ENCODE measurements around the gene ATP6V0D1. TPM values are rescaled to one million over a fixed set of nuclear protein-coding genes. Genes with fewer than 3 reads are reported as not detected.

ATP6V0D1 gene
- total and polyA plus RNA-seq, 2 donors (not counting 1 experiment from before 2014, with no cell fraction given): 62.1 to 91.0 TPM

GRCh38 chr16:67441907-67442306, 39.0 kb downstream of the ATP6V0D1 start:
- ATAC-seq (ENCODE audit: low read depth): no peak
- no peak for DNase-seq
- no peak overlapping the region for H2AFZ ChIP-seq (ENCODE audit: insufficient read depth, low read depth, low read length, poor library complexity, severe bottlenecking)
- H3K4me1 Mint-ChIP-seq: peaks cover 2% of the 10 kb centered on the region
- intact Hi-C loops (cut with micrococcal nuclease): no loop called here
- H3K9ac ChIP-seq (ENCODE audit: low read length): no peak overlapping the region
- no peaks in the 10 kb centered on the region for H3K27me3 Mint-ChIP-seq
- no peak overlapping the region for H3K4me3 Mint-ChIP-seq
- H3K27me3 ChIP-seq (replicated peaks in 1 of 4; ENCODE audit: control extremely low read depth in 1 of 4, control insufficient read depth in 3 of 4, insufficient read depth in 4 of 4, low read length in 3 of 4): no peaks in the 10 kb centered on the region
- ChIA-PET CTCF (interaction anchor here (0.7 kb wide), 3 partner anchors 37 to 123 kb away, joined by 3 to 5 read pairs (median 4); no protein-coding TSS in a partner anchor), POLR2A (no interaction called here)
- no peak overlapping the region for H3K27ac ChIP-seq (ENCODE audit: low read length in 2 of 2)
- H3K4me2 ChIP-seq (replicated peaks; ENCODE audit: low read depth, low read length, poor library complexity, severe bottlenecking): no peak overlapping the region
- H3K27ac Mint-ChIP-seq: no peak overlapping the region
- peaks cover 6% of the 10 kb centered on the region for H3K79me2 ChIP-seq (ENCODE audit: control insufficient read depth, insufficient read depth, low read length)
- TF ChIP-seq EZH2 (IDR thresholded peaks at IDR 0.05; ENCODE audit: borderline replicate concordance, insufficient read depth, low read depth, low read length, poor library complexity, severe bottlenecking) (no peak), CTCF (IDR thresholded peaks at IDR 0.05) (no peak)
- H4K20me1 ChIP-seq (ENCODE audit: control insufficient read depth, insufficient read depth, low read length, poor library complexity, severe bottlenecking): peaks cover 53% of the 10 kb centered on the region
- H3K4me3 ChIP-seq (ENCODE audit: control extremely low read depth in 1 of 5, extremely low read depth in 1 of 5, insufficient read depth in 1 of 5, low read depth in 2 of 5, low read length in 4 of 5): no peak overlapping the region
- 100% methylated on average over 5 of the region's 5 CpGs for WGBS (ENCODE audit: insufficient coverage)
- H3K4me1 ChIP-seq (ENCODE audit: control insufficient read depth in 2 of 2, insufficient read depth in 2 of 2, low read length in 2 of 2): no peaks in the 10 kb centered on the region
- peaks cover 0 to 80% of the 10 kb centered on the region in 2 experiments for H3K36me3 ChIP-seq (replicated peaks in 1 of 2; ENCODE audit: control extremely low read depth in 1 of 2, control insufficient read depth in 1 of 2, extremely low read depth in 1 of 2, insufficient read depth in 2 of 2, low read length in 1 of 2)
- no peaks in the 10 kb centered on the region for H3K9me3 Mint-ChIP-seq (ENCODE audit: insufficient read depth)
- no peaks in the 10 kb centered on the region for H3K9me3 ChIP-seq (ENCODE audit: control extremely low read depth in 1 of 3, control insufficient read depth in 2 of 3, insufficient read depth in 1 of 3, low read length in 2 of 3)

- POLR2A ChIA-PET: no interaction called here
- TF ChIP-seq EZH2 (IDR thresholded peaks at IDR 0.05; ENCODE audit: borderline replicate concordance, insufficient read depth, low read depth, low read length, poor library complexity, severe bottlenecking) (no peak), CTCF (IDR thresholded peaks at IDR 0.05) (no peak)
- no peak overlapping the region for H3K9ac ChIP-seq (ENCODE audit: low read length)
- no peak overlapping the region for H3K27ac ChIP-seq (ENCODE audit: low read length in 2 of 2)
- peaks cover 0 to 79% of the 10 kb centered on the region in 2 experiments for H3K36me3 ChIP-seq (replicated peaks in 1 of 2; ENCODE audit: control extremely low read depth in 1 of 2, control insufficient read depth in 1 of 2, extremely low read depth in 1 of 2, insufficient read depth in 2 of 2, low read length in 1 of 2)
- peaks cover 2% of the 10 kb centered on the region for H3K79me2 ChIP-seq (ENCODE audit: control insufficient read depth, insufficient read depth, low read length)
- intact Hi-C loops (cut with micrococcal nuclease): no loop called here
- H3K4me1 ChIP-seq (ENCODE audit: control insufficient read depth in 2 of 2, insufficient read depth in 2 of 2, low read length in 2 of 2): no peaks in the 10 kb centered on the region
- WGBS (ENCODE audit: insufficient coverage): 87% methylated on average over 17 of the region's 17 CpGs
- DNase-seq: no peak
- H3K27me3 ChIP-seq (replicated peaks in 1 of 4; ENCODE audit: control extremely low read depth in 1 of 4, control insufficient read depth in 3 of 4, insufficient read depth in 4 of 4, low read length in 3 of 4): no peaks in the 10 kb centered on the region
- CTCF ChIA-PET: interaction anchor here (1.2 kb wide), 1 partner anchor 13 kb away, joined by 3 read pairs; no protein-coding TSS in a partner anchor
- no peaks in the 10 kb centered on the region for H3K9me3 ChIP-seq (ENCODE audit: control extremely low read depth in 1 of 3, control insufficient read depth in 2 of 3, insufficient read depth in 1 of 3, low read length in 2 of 3)
- no peak overlapping the region for H3K27ac Mint-ChIP-seq
- no peak overlapping the region for H2AFZ ChIP-seq (ENCODE audit: insufficient read depth, low read depth, low read length, poor library complexity, severe bottlenecking)
- H3K9me3 Mint-ChIP-seq (ENCODE audit: insufficient read depth): no peaks in the 10 kb centered on the region
- H3K27me3 Mint-ChIP-seq: no peaks in the 10 kb centered on the region
- no peak overlapping the region for H3K4me3 ChIP-seq (ENCODE audit: control extremely low read depth in 1 of 5, extremely low read depth in 1 of 5, insufficient read depth in 1 of 5, low read depth in 2 of 5, low read length in 4 of 5)
- H4K20me1 ChIP-seq (ENCODE audit: control insufficient read depth, insufficient read depth, low read length, poor library complexity, severe bottlenecking): peaks cover 47% of the 10 kb centered on the region
- ATAC-seq (ENCODE audit: low read depth): no peak
- no peak overlapping the region for H3K4me2 ChIP-seq (replicated peaks; ENCODE audit: low read depth, low read length, poor library complexity, severe bottlenecking)
- peaks cover 4% of the 10 kb centered on the region for H3K4me1 Mint-ChIP-seq
- no peak overlapping the region for H3K4me3 Mint-ChIP-seq
Observed at GRCh38 chr16:67441271-67441753, 39.6 kb downstream of the ATP6V0D1 start.
